Measurements from ENCODE around the gene RAB14.

GRCh38 chr9:121133104-121133816, 68.4 kb downstream of the RAB14 start:
- TF ChIP-seq EP300 (IDR thresholded peaks at IDR 0.05) (no peak), POLR2A (IDR thresholded peaks at IDR 0.05) (no peak), POLR2AphosphoS5 (IDR thresholded peaks at IDR 0.05) (no peak)
